Mammary epithelial cell (primary cell): ENCODE data around the gene CTU2.

Experiments
- CTCF ChIP-seq, 2 donors: IDR thresholded peaks in 1 of 2; conservative IDR thresholded peaks in 1 of 2; 2 replicates each; pipeline ENCODE4 v1.5.1; 2011 to 2012; ENCODE audit warnings: inconsistent platforms in 2 of 2, low read length in 2 of 2, mild to moderate bottlenecking in 2 of 2, control low read depth in 1 of 2, low read depth in 1 of 2; ENCODE audit not compliant: insufficient read depth in 1 of 2; ENCODE audit errors: extremely low read depth in 1 of 2
- EZH2 ChIP-seq: IDR thresholded peaks from 2 replicates; pipeline ENCODE4 v1.6.1; 2012; ENCODE audit warnings: low read length, inconsistent platforms, borderline replicate concordance

DNA sequence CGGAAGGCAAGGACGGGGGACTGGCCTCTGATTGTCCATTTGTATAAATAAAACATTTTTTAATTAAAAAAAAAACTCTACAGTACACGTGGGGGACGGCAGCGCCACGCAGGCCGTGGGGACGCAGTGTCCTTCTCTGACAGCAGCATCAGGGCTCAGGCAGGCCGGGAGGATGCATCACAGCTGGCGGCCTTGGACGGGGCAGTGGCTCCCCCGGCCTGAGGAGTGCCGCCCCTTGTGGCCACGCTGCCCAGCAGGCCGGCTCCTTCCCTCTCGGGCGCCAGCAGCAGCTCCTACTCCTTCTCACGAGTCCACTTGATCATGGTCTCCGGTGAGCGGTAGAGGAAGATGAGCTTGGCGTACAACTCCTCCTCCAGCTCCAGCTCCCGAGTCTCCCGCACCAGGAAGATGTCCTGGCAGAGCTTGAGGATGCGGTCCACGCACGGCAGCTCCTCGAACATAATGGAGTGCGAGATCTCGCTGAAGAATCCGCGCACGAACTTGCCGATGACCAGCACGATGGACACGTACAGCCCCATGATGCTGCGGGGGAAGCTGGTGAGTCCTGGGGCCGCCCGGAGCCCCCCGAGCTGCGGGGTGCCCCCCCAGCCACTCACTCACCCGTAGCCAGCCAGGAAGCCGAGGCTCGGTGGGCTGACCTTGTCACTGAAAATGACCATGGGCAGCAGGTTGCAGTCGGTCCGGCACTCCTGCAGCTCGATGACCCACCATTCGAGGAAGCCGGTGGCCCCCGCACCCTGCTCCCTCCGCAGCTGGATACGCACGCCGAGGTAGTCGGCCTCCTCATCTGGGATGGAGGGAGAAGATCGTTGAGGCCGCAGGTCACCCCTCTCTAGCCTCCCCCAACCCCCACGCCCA, 9.2 kb downstream of the CTU2 start:
- TF ChIP-seq CTCF (conservative IDR thresholded peaks at IDR 0.05 in 1 of 2, IDR thresholded peaks at IDR 0.05 in 1 of 2; ENCODE audit: extremely low read depth in 1 of 2, insufficient read depth in 1 of 2, low read depth in 1 of 2, low read length in 2 of 2) (no peak), EZH2 (no peak)
